ENCODE measurements around the gene ISLR.

ISLR gene

GRCh38 chr15:74128785-74129585, 44.5 kb upstream of the ISLR start:
- Histone ChIP-seq H3K4me3 (replicated peaks; ENCODE audit: low read depth, low read length) (no peak overlapping the region), H3K27me3 (replicated peaks; ENCODE audit: control insufficient read depth, insufficient read depth, low read length) (peaks cover 6% of the 10 kb centered on the region), H3K36me3 (ENCODE audit: control insufficient read depth, insufficient read depth, low read length) (no peaks in the 10 kb centered on the region)
- TF ChIP-seq CTCF (IDR thresholded peaks at IDR 0.05; ENCODE audit: insufficient read depth, low read length, poor library complexity, severe bottlenecking): no peak
- DNase-seq (ENCODE audit: extremely low read depth, insufficient read length): no peak

GRCh38 chr15:74129586-74130154, 43.8 kb upstream of the ISLR start:
- DNase-seq (ENCODE audit: extremely low read depth, insufficient read length): peak; percentile 30
- H3K27me3 ChIP-seq (replicated peaks; ENCODE audit: control insufficient read depth, insufficient read depth, low read length): peaks cover 6% of the 10 kb centered on the region

GRCh38 chr15:74130155-74130848, 43.2 kb upstream of the ISLR start, which contains the start of gene ISLR2:
Gene ISLR2, plus strand, starts transcription at chr15:74130586. Its CDS starts 2,169 bp downstream, at chr15:74132755.
- Histone ChIP-seq H3K27me3 (replicated peaks; ENCODE audit: control insufficient read depth, insufficient read depth, low read length) (peaks cover 6% of the 10 kb centered on the region), H3K4me3 (replicated peaks; ENCODE audit: low read depth, low read length) (no peak within 1 kb of the TSS; the same call in 1 of the 2 replicates), H3K36me3 (ENCODE audit: control insufficient read depth, insufficient read depth, low read length) (no peaks in the 10 kb centered on the region)
- DNase-seq (ENCODE audit: extremely low read depth, insufficient read length): no peak
- no peak for TF ChIP-seq CTCF (IDR thresholded peaks at IDR 0.05; ENCODE audit: insufficient read depth, low read length, poor library complexity, severe bottlenecking)

More at GRCh38 chr15:74129586-74130154, 43.8 kb upstream of the ISLR start:
- Histone ChIP-seq H3K36me3 (ENCODE audit: control insufficient read depth, insufficient read depth, low read length) (no peaks in the 10 kb centered on the region), H3K4me3 (replicated peaks; ENCODE audit: low read depth, low read length) (no peak overlapping the region; the same call in 1 of the 2 replicates)
- TF ChIP-seq CTCF (IDR thresholded peaks at IDR 0.05; ENCODE audit: insufficient read depth, low read length, poor library complexity, severe bottlenecking): no peak

- H3K4me3 ChIP-seq (replicated peaks; ENCODE audit: low read depth, low read length): no peak overlapping the region
- TF ChIP-seq CTCF (IDR thresholded peaks at IDR 0.05; ENCODE audit: insufficient read depth, low read length, poor library complexity, severe bottlenecking): no peak
- no peaks in the 10 kb centered on the region for H3K36me3 ChIP-seq (ENCODE audit: control insufficient read depth, insufficient read depth, low read length)
- no peak for DNase-seq (ENCODE audit: extremely low read depth, insufficient read length)
- H3K27me3 ChIP-seq (replicated peaks; ENCODE audit: control insufficient read depth, insufficient read depth, low read length): peaks cover 6% of the 10 kb centered on the region
Observed at GRCh38 chr15:74130849-74131627, 42.5 kb upstream of the ISLR start.

GRCh38 chr15:74131628-74132413, 41.7 kb upstream of the ISLR start:
- Histone ChIP-seq H3K27me3 (replicated peaks; ENCODE audit: control insufficient read depth, insufficient read depth, low read length) (peaks cover 6% of the 10 kb centered on the region), H3K36me3 (ENCODE audit: control insufficient read depth, insufficient read depth, low read length) (no peaks in the 10 kb centered on the region), H3K4me3 (replicated peaks; ENCODE audit: low read depth, low read length) (no peak overlapping the region)
- no peak for DNase-seq (ENCODE audit: extremely low read depth, insufficient read length)
- TF ChIP-seq CTCF (IDR thresholded peaks at IDR 0.05; ENCODE audit: insufficient read depth, low read length, poor library complexity, severe bottlenecking): no peak

Measured in GM06990 (cell line).